Kidney capillary endothelial cell (primary cell): ENCODE data around the gene CXCL3.
"Not testable (repeated sequence)": the region's sequence is repeated elsewhere in the genome, so short reads cannot be mapped to it uniquely, and the experiment has no call there.

Experiments
- DNase-seq: peaks from one replicate; pipeline ENCODE4 v3.0.0-alpha.2; 2018; ENCODE audit warnings: low spot score

The CXCL3 gene

DNA sequence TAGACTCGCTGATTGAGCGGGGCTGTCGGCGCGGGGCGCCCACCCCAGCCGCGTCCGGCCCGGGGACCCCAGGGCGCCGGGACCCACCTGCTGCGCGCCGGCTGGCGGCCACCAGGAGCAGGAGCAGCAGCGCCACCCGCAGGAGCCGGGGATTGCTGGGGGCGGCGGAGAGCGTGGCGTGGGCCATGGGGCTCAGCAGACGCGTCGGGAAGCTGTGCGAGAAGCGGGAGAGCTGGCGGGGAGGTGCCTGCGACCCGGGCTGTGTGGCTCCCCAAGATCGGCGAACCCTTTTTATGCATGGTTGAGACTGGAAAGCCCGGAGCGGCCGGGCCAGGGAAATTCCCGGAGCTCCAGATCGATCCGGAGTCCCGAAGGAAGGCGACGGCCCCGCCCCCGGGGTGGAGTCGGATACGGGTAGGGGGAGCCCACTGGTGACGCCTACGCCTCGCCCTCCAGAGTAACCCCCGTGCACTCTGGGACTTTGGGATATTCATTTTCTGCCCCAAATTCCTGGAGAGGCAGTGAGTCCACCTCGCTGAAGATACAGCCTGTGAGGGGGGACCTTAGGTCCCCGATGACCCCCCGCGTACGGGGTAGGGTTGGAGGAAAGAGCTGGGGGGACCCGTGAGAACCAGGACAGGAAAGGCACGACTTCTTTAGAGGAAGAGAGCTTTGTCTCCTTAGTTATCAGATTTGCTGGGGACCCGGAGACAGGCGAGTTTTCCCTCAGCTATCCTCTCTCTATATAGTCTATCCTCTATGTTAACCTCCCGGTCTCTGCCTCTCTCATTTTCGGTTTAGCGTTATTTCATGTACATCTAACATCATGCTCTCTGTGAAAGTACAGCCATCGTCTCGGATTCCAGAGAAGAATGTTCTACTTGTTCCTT, at the start of gene CXCL3:
CXCL3 (minus strand) TSS at position 265 of the 890 bp plus-strand sequence; CDS start at position 187, 78 bp downstream.
- no peak for DNase-seq

DNA sequence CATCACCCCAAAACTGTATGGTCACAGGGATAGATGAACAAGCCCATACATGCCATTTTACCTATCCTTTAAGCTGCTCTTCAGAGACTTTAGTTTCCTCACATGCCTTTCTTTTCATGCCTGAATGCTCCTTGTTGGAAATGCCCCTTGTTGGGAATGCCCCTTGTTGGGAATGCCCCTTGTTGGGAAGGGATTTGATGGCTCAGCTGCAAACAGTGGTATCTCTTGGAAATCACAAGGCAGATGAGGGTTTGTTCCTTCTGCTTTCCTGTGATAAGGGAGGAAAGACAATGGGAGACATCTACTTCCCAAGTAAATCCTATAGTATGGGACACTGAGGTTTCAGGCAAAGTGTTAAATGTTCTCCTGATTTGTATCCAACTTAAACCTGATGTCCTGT, 49.0 kb upstream of the CXCL3 start:
- no peak for DNase-seq

DNA sequence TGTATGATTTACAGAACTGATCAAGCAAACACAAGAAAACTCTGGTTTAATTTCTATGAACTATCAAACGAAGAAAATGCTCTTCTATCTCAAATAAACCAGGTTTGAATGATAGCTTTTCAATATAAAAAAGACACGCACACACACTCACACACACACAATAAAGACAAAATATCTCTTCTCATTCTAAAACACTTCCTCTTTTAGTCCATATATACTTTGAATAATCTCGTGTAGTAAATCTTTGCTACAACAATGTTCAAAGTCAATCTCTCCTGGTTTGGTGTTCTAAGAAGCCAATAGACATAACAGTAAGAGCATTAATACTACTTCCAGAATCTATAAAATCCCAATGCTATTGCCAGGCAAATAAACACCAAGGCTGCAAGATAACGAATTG, 47.2 kb upstream of the CXCL3 start:
- no peak for DNase-seq

- DNase-seq, result no peak
Observed at GRCh38 chr4:74084984-74085383, 46.5 kb upstream of the CXCL3 start.

DNA sequence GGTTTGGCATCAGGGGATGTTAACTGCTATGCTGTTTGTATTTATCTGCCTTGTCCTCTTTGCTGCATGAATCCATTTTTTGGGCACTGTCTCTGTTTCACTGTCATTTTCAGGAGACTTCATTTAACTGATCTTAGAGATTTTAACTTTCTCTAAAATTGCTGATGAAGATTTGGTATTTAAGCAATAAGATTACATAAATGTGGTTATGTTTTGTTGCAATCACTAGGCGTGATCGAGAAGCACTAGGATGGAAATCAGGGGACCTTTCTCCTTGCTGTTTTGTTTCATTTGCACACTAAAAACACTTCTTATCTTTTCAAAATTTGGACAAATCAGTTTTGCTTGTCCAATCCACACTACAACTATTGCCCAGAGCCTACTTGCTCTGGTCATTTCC, 45.1 kb upstream of the CXCL3 start:
- DNase-seq, result no peak

DNA sequence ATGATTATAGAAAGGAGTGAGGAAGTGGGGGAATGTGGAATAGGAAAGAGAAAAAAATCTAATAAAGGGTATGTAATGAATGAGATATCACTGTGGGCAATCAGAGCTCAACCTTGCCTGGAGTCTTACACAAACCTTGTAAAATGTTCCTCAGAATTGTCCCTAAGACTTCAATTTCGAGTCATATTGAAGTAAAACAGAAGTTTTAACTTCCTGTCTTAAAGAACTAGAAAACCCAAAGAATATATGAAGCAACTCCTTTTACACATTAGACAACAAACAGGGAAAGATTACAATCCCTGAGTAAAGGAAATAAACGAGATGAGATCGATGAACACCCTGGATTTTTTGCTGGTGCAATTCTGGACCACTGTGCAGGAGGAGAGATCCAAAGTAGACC, 42.5 kb upstream of the CXCL3 start:
- no peak for DNase-seq

GRCh38 chr4:74080351-74080750, 41.9 kb upstream of the CXCL3 start:
- not testable (repeated sequence) for DNase-seq

DNA sequence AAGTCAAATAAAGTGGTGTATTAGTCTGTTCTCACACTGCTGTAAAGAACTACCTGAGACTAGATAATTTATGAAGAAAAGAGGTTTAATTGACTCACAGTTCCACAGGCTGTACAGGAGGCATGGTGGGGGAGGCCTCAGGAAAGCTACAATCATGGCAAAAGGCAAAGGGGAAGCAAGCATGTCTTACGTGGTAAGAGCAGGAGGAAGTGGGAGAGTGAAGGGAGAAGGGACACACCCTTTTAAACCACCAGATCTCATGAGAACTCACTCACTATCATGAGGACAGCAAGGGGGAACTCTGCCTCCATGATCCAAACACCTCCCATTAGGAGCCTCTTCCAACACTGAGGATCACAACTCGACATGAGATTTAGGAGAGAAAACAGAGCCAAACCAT, 40.5 kb upstream of the CXCL3 start:
- not testable (repeated sequence) for DNase-seq

DNA sequence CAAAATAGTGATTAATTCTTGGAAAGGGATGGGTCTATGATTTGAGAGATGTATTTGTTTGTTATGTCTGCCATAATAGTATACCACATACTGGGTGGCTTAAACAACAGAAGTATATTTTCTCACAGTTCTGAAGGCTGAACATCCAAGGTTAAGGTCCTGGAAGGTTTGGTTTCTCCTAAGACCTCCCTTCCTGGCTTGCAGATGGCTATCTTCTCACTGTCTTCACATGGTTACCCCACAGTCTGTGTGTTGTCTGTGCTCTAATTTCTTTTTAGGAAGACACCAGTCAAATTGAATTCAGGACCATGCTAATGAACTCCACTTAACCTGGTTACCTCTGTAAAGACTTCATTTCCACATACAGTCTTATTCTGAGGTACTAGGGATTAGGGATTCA, 34.9 kb upstream of the CXCL3 start:
- DNase-seq, result no peak

DNA sequence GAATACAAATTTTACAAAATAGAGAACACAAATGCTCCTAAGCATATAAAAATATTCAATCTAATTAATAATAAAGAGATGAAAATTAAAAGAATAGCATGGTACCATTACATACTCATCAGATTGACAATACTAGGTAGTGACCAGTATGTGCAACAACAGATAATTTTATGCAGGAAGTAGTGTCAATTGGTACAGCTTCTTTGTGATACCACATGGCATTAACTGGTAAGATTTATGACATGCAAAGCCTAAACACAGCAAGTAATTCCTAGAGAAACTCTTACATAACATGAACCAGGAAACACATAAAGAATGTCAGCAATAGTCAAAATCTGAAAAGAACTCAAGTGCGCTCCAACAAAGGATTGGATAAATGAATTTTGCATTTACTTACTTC, 34.2 kb upstream of the CXCL3 start:
- no peak for DNase-seq

GRCh38 chr4:74067586-74067985, 29.1 kb upstream of the CXCL3 start:
- no peak for DNase-seq

DNA sequence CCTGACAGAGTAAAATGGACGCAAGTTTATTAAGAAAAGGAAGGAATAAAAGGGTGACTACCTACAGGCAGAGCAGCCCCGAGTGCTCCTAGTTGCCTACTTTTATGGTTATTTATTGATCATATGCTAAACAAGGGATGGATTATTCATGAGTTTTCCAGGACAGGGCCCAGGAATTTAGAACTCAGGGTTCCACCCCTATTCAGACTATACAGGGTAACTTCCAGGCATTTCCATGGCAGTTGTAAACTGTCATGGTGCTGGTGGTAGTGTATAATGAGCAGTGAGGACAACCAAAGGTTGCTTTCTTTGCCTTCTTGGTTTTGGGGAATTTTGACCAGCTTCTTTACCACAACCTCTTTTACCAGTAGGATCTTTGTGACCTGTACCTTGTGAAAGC, 27.7 kb upstream of the CXCL3 start:
- DNase-seq, result no peak

DNA sequence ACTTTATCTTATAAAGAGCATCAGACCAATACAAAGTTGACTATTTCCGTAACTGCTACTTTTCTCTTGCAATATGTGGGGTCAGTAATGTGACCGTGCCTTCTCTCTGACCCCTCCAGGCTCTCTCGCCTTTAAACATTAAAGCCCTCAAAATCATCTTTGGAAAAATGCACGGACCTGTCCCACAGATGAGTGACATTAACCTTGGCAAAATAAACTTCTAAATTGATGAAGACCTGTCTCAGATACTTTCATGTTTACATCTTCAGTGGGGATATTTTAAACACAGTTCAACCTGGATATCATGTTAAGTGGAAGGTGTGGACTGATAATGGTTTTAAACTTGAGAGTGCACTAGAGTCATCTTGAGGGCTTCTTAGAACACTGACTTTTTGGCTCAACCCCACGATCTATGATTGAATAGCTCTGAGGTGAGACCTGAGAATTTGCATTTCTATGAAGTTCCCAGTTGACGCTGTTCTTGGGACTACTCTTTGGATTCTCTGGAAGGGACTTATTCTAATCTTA, 26.7 kb upstream of the CXCL3 start:
- no peak for DNase-seq

- DNase-seq, result no peak
Observed at GRCh38 chr4:74063859-74064258, 25.4 kb upstream of the CXCL3 start.

DNA sequence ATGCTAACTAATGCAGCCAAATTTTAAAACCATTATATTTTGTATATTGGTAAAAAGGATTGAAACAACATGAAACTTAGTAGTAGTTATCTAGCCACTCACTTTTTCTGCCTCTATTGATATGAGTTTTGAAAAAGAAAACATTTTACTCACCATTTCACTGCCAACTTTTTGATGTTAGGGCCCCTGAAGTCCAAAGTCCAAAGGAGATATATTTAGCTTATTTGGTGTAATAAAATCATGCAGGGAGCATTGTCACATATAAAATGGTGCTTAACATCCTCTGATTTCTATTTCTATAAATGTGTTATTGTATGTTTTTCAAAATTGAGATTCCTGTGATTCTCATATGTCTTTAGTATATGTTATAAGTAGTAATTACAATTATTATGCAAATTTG, 24.5 kb upstream of the CXCL3 start:
- no peak for DNase-seq

- DNase-seq, result no peak
Observed at GRCh38 chr4:74061430-74061829, 22.9 kb upstream of the CXCL3 start.

DNA sequence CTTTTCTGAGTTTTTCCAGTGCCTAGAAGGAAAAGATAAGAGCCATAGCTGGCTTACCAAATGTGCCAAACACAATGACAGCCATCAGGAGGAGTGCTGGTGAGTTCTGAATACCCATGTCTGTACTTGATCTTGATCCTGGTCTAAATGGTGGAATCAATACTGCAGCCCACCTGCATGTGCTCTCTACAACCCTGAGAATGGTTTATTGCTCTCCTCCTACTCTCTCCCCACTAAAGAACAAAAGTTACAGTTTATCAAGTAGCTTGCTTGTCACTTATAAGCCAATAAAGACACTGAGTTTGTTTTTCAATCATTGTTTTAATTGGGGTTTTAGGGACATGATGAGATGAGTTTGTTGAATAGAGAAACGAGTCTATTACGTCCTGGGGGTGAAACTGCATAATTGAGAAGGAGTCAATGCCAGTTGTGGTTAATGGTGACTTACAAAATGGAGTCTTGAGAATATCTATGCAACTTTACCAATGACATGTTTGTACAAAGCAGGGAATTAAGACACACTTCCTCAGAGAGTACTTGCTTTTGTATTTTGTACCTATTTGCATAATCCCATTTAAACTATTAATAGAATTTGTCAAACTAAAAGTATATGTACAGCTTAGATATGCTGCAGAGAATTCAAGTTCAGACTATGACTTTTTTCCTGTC, 20.8 kb upstream of the CXCL3 start:
- DNase-seq, result no peak

- DNase-seq, result no peak
Observed at GRCh38 chr4:74058048-74058651, 19.7 kb upstream of the CXCL3 start.

DNA sequence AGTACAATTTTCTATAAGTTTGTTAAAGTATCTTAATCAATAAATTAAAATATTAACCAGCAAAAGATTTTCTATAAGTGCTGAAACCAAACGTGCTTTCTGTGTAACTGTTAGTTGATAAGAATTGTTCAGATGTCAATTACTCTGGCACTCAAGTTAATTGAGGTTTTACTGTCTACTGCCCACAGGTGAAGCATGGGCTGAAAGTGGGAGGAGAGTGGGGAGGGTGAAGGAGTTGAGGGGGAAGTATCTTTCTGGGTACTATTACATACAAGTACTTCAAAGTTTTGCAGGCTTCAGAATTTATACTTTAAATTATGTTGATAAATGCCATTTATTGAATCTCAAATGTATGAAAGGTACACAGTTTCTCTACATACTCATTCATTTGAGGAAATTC, 19.1 kb upstream of the CXCL3 start:
- no peak for DNase-seq

- DNase-seq, result peak; percentile 65
Observed at GRCh38 chr4:74056858-74057562, 18.5 kb upstream of the CXCL3 start.

DNA sequence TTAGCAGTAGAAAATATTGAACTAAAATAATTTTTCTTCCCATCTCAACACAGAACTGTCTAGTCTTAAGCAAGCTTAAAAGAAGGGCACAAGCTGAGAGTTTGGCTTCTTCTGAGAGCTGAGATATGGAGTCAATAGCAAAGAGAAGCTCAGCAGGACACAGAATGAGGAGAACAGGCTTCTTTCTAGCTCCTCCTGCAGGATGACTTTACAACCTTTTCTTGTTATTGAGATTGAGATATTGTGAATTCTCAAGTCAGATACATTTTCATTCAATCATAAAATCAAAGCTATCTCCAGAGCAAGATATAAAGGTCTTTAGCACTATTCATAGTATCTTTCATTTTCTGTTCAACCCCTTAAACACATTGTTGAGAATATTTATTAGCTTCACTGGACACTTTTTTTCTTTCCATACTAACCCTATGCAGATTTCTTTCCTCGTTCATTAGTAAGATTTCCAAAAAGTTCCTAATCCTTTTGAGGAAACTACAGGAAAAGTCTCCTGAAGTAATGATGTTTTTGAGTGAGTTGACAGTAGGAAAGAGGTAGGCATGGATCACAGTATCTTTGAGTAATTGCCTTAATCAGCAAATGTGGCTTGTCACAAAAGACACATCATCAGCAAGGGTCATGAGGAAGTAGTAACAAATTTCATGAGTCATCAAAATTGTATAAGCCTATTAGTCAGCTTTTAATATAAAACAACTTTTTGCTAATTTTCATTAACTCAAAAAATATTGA, 17.8 kb upstream of the CXCL3 start:
- no peak for DNase-seq

DNA sequence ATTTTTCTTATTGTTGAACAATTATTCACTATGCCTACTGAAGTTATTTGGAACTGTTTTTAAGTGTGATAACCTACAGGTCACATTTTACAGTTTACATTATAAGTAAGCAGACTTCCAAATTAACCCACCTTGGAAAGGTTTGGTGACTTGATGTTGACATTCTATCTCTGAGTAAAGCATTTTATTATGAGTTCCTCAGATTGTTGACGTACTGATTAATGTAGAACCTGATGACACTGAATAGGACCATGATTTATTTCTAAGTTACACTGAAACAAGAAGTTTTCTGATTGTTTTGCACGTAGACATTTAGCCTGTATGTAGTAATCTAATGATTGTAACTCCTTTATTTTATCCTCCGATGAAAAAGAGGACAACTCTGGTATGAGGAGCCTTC, 17.0 kb upstream of the CXCL3 start:
- no peak for DNase-seq
